ENCODE results near the gene VN1R5. TPM values are rescaled to one million over a fixed set of nuclear protein-coding genes. Genes with fewer than 3 reads are reported as not detected.

VN1R5 gene
- total and polyA plus RNA-seq, 2 of the 13 experiments (the other 11 are each of a cell fraction or from before 2014, with no cell fraction given), result not detected

DNA sequence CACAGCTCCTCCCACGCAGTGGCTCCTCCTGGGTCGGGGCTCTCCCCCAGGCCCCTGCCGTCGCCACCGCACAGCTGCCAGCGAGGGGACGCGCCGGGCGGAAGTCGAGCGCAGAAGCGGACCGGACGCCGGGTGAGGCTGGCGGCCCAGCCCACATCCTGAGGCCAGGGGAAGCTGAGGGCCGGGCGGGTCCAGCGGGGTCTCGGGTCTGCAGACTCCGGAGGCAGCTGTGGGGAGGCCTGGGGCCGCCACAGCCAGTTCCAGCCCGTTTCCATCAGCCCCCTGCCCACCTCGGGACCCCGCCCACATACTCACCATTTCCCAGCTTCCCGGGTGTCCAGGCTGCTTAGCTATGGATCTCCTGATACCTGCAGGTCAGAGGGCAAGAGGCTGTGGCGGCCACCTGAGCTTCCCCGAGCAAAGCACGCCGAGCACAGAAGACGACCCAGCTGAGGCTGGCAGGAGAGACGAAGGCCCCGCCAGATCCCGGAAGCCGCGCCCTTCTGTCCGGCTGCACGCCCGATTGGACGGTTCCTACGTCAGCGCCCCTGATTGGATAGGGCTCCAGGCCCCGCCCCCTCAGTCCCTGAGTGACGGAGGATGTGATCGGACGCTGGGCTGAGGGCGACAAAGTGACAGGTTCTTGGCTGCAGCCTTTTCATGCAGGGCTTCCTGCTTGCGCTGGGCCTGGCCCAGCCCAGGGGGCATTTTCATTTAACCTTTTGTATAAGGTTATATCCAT lies 45.3 kb upstream of the VN1R5 start (continued):
- TF ChIP-seq REXO4 (CRISPR knock-in tag; IDR thresholded peaks at IDR 0.05; ENCODE audit: borderline replicate concordance) (no peak), ZNF562 (CRISPR knock-in tag; IDR thresholded peaks at IDR 0.05; ENCODE audit: borderline replicate concordance) (no peak), RXRB (CRISPR knock-in tag; IDR thresholded peaks at IDR 0.05; ENCODE audit: borderline replicate concordance) (no peak), ARNTL (CRISPR knock-in tag; IDR thresholded peaks at IDR 0.05) (peak; percentile 25; the same call in 1 of the 2 replicates), DR1 (CRISPR knock-in tag; IDR thresholded peaks at IDR 0.05) (no peak), RCOR2 (CRISPR knock-in tag; IDR thresholded peaks at IDR 0.05) (no peak), DNMT1 (CRISPR knock-in tag; IDR thresholded peaks at IDR 0.05) (no peak), NRL (CRISPR knock-in tag; IDR thresholded peaks at IDR 0.05; ENCODE audit: borderline replicate concordance) (peak; percentile 88), ZNF350 (CRISPR knock-in tag; IDR thresholded peaks at IDR 0.05; ENCODE audit: borderline replicate concordance, low read depth) (0 out of 2 replicates have a peak, but pooled peaks have one; percentile 51), PHF21A (CRISPR knock-in tag; IDR thresholded peaks at IDR 0.05) (no peak; the same call in 1 of the 2 replicates), TEAD2 (CRISPR knock-in tag; IDR thresholded peaks at IDR 0.05) (no peak), FOXK2 (IDR thresholded peaks at IDR 0.05) (no peak), ESRRA (CRISPR knock-in tag; IDR thresholded peaks at IDR 0.05; ENCODE audit: low read depth) (no peak; the same call in 1 of the 2 replicates), ZNF44 (CRISPR knock-in tag; IDR thresholded peaks at IDR 0.05) (0 out of 2 replicates have a peak, but pooled peaks have one; percentile 50), FOXK1 (CRISPR knock-in tag; IDR thresholded peaks at IDR 0.05; ENCODE audit: borderline replicate concordance, low read depth) (no peak), ATRX (CRISPR knock-in tag; IDR thresholded peaks at IDR 0.05; ENCODE audit: borderline replicate concordance) (no peak), ATM (IDR thresholded peaks at IDR 0.05; ENCODE audit: borderline replicate concordance) (no peak), IKZF1 (IDR thresholded peaks at IDR 0.05) (no peak)
- TF ChIP-seq, protein P1, sequence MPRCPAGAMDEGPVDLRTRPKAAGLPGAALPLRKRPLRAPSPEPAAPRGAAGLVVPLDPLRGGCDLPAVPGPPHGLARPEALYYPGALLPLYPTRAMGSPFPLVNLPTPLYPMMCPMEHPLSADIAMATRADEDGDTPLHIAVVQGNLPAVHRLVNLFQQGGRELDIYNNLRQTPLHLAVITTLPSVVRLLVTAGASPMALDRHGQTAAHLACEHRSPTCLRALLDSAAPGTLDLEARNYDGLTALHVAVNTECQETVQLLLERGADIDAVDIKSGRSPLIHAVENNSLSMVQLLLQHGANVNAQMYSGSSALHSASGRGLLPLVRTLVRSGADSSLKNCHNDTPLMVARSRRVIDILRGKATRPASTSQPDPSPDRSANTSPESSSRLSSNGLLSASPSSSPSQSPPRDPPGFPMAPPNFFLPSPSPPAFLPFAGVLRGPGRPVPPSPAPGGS (CRISPR knock-in tag; IDR thresholded peaks at IDR 0.05), result 0 out of 2 replicates have a peak, but pooled peaks have one; percentile 43
- TF ChIP-seq, protein P2, sequence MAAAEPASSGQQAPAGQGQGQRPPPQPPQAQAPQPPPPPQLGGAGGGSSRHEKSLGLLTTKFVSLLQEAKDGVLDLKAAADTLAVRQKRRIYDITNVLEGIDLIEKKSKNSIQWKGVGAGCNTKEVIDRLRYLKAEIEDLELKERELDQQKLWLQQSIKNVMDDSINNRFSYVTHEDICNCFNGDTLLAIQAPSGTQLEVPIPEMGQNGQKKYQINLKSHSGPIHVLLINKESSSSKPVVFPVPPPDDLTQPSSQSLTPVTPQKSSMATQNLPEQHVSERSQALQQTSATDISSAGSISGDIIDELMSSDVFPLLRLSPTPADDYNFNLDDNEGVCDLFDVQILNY (CRISPR knock-in tag; conservative IDR thresholded peaks at IDR 0.05), result peak; percentile 83
- TF ChIP-seq, protein P3, sequence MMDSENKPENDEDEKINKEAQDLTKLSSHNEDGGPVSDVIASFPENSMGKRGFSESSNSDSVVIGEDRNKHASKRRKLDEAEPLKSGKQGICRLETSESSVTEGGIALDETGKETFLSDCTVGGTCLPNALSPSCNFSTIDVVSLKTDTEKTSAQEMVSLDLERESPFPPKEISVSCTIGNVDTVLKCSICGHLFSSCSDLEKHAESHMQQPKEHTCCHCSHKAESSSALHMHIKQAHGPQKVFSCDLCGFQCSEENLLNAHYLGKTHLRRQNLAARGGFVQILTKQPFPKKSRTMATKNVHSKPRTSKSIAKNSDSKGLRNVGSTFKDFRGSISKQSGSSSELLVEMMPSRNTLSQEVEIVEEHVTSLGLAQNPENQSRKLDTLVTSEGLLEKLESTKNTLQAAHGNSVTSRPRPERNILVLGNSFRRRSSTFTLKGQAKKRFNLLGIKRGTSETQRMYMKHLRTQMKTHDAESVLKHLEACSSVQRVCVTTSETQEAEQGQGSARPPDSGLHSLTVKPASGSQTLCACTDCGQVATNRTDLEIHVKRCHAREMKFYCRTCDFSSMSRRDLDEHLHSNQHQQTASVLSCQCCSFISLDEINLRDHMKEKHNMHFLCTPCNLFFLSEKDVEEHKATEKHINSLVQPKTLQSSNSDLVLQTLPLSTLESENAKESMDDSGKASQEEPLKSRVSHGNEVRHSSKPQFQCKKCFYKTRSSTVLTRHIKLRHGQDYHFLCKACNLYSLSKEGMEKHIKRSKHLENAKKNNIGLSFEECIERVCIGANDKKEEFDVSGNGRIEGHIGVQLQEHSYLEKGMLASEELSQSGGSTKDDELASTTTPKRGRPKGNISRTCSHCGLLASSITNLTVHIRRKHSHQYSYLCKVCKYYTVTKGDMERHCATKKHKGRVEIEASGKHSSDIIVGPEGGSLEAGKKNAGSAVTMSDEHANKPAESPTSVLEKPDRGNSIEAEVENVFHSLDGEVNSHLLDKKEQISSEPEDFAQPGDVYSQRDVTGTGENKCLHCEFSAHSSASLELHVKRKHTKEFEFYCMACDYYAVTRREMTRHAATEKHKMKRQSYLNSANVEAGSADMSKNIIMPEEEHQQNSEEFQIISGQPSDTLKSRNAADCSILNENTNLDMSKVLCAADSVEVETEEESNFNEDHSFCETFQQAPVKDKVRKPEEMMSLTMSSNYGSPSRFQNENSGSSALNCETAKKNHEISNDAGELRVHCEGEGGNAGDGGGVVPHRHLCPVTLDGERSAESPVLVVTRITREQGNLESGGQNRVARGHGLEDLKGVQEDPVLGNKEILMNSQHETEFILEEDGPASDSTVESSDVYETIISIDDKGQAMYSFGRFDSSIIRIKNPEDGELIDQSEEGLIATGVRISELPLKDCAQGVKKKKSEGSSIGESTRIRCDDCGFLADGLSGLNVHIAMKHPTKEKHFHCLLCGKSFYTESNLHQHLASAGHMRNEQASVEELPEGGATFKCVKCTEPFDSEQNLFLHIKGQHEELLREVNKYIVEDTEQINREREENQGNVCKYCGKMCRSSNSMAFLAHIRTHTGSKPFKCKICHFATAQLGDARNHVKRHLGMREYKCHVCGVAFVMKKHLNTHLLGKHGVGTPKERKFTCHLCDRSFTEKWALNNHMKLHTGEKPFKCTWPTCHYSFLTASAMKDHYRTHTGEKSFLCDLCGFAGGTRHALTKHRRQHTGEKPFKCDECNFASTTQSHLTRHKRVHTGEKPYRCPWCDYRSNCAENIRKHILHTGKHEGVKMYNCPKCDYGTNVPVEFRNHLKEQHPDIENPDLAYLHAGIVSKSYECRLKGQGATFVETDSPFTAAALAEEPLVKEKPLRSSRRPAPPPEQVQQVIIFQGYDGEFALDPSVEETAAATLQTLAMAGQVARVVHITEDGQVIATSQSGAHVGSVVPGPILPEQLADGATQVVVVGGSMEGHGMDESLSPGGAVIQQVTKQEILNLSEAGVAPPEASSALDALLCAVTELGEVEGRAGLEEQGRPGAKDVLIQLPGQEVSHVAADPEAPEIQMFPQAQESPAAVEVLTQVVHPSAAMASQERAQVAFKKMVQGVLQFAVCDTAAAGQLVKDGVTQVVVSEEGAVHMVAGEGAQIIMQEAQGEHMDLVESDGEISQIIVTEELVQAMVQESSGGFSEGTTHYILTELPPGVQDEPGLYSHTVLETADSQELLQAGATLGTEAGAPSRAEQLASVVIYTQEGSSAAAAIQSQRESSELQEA (CRISPR knock-in tag; IDR thresholded peaks at IDR 0.05; ENCODE audit: not compliant biosample characterization), result no peak
